DMS79 (cell line): ENCODE measurements around the gene UBE2E3.
"Not testable (repeated sequence)": the region's sequence is repeated elsewhere in the genome, so short reads cannot be mapped to it uniquely, and the experiment has no call there.

Experiments used
- DNase-seq: peaks from one replicate; lab custom pipeline; 2025; lab: John Stamatoyannopoulos, UW

The UBE2E3 gene

DNA sequence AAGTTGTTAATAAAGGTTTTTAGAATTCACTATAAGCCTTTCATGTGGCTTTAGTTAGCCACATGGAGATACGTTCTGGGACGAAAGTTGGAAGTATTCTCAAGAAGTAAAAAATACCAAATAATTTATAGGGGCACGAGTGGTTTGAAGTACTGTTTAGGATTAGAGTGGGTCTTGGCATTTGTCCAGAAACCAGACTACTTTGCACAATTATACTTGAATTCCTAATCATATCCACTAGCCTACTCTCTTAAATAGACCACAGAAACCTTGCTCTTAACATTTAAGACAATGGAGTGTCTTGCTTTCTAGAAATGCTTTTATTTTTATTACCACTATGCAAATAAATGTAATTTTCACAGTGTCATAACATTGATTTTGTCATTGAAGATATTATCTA, 44.6 kb downstream of the UBE2E3 start:
- peak; percentile 81 for DNase-seq

DNA sequence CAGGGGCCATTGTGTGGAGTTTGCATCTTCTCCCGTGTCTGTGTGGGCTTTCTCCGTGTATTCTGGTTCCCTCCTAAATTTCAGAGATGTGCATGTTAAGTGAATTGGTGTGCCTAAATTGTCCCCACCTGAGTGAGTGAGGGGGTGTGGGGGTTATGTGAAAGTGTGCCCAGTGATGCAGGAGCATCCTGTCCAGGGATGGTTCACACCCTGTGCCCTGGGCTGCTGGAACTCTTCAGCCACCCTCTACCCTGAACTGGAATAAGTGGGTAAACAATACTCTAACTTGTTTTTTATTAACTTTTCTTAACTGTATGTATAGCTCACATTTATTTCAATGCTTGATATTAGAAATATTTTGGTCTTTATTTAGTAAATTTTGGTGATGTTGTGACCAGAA, 56.0 kb downstream of the UBE2E3 start:
- no peak for DNase-seq

DNA sequence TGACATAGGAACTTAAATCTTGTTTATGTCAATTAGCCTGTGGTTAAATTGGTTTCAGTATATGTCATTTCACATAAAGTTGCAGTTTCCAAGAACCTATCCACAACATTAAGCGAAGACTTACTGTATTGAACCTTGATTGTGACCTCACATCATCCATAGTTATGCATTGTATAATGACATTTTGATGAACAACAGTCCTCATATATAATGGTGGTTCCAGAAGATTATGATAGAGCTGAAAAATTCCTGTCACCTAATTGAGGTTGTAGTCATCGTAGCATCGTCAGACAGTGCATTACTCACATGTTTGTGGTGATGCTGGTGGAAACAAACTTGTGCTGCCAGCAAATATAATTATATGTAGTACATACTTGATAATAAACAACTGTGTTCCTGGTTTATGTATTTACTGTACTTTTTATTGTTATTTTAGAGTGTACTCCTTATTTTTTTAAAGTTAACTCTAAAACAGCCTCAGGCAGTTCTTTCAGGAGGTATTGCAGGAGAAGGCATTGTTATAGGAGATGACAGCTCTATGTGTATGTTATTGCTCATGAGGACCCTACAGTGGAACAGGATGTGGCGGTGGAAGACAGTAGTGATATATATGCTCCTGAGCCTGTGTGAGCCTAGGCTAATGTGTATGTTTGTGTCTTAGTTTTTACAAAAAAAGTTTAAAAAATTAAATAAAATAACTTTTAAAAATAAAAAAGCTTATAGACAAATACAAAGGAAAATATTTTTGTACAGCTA, 56.6 kb downstream of the UBE2E3 start:
- DNase-seq = no peak

DNA sequence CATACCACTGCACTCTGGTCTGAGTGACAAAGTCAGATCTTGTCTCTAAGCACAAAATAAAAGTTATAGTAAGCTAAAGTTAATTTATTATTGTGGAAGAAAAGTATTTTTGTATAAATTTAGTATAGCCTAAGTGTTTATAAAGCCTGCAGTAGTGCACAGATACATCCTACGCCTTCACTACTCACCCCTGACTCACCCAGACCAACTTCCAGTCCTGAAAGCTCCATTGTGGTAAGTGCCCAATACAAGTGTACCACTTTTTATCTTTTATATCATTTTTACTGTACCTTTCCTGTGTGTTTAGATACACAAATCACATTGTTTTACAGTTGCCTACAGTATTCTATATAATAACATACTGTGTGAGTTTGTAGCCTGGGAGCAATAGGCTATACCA, 57.5 kb downstream of the UBE2E3 start:
- no peak for DNase-seq

DNA sequence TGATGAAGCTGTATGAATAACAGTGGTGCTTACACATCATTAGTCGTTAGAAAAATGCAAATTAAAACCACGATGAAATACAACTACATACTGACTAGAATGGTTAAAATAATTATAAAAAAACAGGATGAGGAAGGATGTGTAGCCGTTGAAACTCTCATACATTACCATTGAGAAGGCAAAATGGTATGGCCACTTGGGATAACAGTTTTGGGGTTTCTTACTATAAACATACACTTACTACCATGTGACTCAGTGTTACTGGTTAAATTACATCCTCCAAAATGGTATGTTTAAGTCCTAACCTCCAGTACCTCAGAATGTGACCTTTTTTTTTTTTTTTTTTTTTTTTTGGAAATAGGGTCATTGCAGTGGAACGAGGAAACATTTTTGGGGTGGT, 58.4 kb downstream of the UBE2E3 start:
- DNase-seq = no peak

DNA sequence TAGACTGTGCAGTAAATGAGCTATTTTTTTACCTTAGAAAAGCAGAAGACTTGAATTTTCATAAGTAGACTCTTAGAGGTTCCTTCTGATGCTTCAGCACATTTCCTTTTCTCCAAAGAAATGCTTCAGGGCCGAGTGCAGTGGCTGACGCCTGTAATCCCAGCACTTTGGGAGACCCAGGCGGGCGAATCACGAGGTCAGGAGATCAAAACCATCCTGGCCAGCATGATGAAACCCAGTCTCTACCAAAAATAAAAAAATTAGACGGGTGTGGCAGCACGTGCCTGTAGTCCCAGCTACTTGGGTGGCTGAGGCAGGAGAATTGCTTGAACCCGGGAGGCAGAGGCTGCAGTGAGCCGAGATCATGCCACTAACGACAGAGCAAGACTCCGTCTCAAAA, 60.4 kb downstream of the UBE2E3 start:
- not testable (repeated sequence) for DNase-seq

DNA sequence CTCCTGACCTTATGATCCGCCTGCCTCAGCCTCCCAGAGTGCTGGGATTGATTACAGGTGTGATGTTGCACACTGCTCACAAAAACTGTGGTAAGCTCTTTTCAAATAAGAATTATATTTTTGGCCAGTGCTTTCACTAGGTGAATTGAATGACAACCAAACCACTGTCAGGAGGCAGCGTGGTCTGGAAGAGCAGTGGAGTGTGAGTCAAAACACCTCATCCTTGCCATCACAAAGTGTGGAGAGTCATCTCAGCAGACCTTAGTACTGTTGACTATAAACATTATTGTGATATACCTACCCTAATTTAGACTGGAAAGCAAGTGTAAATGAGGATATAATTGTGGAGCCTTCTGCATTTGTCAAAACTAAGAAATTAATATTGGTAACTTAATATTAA, 61.3 kb downstream of the UBE2E3 start:
- DNase-seq = no peak

DNA sequence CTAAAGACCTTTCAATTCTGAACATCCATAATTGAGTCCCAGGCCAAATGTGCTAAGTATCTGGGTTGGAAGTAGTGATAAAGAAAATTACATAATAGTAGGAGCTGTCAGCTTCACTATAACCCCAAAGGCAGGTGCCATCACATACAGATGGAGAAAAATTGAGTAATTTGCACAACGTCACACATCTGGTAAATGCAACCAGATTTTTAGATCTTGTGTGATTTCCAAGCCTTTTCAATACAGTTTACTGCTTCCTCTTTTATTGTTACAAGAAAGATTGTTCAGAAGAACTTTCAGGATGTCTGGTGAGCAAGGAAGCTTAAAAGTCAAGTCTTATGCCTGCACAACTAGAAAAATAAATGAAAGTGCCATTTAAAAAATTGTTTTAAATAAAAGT, 62.3 kb downstream of the UBE2E3 start:
- no peak for DNase-seq

DNA sequence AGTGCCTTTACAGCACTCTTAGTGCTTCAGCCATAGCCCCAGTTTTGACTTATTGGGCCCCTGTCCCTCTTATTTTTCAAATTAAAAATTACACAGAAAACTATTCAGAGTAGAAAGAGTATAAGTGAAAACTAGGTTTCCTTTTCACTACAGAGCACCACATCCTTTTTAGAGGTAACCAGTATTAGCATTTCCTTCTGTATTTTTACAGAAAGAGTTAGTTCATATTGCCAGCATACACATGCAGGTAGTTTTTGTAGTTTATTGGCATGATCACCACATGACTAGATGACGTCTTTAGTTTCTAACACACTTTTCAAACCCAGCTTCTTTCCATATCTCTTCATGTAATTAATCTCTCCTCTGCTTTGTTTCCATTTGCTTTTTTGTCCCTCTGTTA, 66.4 kb downstream of the UBE2E3 start:
- no peak for DNase-seq

DNA sequence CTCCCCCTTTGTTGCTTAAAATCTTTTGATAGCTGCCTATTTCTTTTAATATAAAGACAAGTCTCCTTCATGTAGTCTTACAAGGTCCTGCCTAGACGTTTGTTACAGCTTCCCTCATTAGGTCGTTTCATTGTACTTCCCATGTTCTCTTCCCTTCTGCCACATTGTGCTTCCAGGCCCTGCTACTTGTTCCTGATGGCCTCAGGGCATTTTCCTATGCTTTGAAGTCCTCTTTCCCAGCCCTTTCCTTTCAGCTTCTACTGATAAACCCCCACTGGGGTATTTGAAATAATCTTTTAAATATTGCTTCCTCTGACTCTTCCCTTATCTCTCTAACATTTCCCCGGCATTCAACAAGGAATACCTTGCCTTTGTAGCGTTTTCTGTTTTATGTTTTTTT, 67.4 kb downstream of the UBE2E3 start:
- no peak for DNase-seq

DNA sequence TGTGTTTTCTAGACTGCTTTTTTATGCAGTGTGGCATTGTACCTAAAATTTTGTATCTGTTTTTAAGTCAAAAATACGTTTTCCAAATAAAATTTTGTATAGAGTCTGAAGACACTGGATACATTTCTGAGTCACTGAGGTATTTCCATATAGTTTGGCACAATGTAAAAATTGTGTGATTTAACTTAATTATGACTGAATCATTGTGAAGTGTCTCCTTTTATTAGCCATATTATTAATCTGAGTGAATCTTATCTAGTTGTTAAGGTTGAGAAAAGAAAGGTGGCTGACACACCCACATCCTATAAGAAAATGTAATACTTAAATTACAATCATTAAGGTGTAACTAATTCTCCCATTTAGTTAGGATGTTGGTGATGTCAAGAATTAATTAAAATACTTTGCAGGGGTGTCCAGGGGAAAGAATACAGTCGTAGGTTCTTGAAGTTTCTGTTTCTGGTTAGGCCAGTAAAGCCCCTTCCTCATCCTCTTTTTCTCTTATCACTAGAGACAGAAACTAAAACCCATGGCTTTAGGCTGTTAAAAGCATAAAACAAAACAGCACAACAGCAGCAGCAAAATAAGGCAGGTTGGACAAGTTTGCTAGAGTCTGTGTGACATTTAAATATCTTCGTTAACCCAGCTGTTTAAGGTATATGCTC, 71.6 kb downstream of the UBE2E3 start:
- no peak for DNase-seq

DNA sequence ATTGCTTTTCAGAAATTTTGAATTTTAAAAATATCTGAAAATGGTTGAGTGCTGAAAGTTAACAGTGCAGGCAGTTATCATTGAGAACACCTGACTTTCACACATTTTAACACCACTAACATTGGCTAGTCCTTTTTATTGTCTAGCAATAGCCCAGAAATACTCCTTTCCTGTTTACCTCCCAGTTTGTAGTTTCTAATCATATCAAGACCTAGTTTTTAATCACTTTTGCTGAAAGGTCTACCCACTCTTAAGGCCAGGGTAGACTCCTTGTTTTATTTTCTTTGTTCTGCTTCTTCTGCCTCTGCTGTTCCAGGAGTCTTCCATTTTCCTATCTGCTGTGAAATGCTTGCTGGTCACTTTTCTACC, 72.1 kb downstream of the UBE2E3 start:
- DNase-seq = no peak

DNA sequence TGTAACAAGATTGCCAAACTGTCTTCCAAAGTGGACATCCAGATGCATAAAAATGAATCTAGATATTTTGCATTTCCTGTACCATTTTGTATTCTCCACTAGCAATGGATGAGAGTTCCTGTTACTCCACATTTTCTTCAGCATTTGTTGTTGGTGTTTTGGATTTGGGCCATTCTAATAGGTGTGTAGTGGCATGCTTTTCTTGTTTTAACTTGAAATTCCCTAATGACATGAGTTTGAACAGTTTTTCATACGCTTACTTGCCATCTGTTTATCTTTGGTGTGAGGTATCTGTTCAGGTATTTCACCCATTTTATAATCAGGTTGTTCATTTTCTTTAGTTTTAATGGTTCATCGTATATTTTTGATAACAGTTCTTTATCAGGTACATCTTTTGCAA, 73.9 kb downstream of the UBE2E3 start:
- DNase-seq = no peak

DNA sequence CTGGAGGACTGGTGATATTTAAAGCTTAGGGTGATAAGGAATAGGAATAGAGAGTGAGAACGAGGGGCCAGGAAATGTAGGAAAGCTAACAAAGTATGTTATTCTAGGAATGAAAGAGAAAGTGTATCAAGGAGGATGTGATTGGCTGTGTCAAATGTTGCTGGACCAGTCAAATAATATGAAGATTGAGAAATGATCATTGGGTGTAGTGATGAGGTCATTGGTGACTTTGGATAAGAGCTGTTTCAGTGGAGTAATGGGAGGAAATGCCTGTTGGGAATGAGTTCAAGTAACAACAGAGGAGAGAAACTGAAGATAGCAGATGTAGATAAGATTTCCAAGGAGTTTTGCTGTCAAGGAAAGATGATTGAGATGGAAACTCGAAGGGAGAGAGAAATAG, 74.4 kb downstream of the UBE2E3 start:
- no peak for DNase-seq

DNA sequence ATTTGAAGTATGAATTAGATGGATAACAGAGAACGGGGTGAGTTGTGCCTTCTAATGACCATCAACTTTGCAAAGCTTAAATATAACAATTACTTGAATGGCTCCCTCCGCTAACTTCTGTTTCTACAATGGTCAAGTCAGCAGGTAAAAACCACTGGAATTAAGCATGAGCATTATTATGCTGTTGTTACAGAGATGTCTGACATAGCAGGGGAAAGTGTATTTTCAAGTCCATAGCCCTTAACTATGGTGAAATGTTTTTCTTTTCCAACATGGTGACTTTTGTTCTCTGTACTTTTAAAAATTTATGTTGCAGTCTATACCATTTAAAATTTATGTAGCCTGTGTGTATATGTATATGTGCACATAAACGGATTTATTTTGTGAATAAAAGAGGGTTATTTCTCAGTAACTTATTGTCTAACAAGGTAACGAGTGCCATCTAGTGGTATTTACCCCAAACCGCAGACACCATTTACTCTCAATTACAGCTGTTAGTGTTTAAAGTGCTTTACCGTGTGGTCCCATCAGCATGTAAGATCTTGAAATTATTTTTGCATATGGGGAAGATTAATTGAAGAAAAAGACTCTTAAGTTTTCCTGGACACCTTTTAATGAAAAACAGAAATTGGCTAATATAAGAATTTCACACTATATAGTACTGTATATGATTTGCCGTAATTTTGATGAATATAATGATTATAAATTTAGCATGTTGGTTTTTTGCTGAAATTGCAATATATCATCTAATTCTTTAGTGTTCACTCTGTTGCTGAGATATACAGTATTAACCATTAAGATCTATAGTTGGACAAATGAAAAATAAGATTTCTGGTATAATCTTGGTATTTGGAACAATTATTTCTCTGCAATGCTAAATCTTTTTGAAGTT, 78.2 kb downstream of the UBE2E3 start:
- DNase-seq = no peak

DNA sequence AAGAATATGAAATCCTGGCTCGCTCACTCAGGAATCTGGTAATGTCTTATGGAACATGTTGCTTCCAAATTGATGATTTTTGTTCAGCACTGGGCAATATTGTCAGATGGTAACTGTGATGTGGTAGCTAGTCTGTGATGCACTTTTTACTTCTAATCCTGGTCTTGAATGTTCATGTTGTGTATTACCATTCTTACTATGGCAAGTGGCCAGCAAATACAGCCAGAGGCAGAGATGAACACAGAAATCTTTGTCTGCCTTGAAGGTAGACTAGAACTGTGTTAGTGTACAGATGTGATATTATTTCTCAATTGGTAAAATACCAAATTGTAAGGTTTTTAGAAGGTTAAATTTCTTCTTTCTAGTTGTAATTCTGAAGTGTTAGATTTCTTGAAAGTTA, 83.3 kb downstream of the UBE2E3 start:
- no peak for DNase-seq

DNA sequence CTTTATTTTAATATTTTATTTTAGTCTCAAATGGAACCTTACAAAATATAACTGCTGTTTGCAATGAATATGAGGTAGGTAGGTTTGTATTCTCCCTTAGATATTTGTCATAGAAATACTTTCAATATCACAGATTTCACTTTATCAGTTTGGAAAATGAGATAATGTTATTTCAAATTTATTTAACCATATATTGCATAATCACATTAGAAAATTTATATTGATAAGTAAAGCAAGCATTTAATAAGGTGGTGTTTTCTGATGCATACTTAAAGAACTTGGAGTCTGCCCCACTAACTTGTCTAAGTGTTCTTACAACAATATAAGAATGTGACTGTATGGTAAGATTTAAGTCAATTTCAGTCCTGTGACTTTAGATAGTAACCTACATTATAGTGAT, 85.1 kb downstream of the UBE2E3 start:
- no peak for DNase-seq

DNA sequence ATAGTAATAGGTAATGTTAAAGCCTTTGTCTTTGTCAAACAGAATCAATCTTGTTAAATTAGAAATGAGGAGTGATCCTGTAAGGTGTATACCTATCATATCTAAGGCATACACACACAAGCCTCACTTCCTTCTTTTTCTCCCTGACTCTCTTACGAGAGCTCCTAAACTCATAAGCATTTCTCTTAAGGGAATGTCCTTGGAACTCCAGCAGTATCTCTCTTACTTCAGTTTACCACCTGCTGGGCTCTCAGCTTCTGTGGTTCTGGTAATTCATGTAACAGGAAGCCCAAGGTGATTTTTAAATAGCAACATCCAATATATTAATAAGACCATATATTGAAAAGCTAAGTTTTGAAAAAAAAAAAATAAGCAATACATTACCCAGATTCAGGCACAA, 85.9 kb downstream of the UBE2E3 start:
- DNase-seq = no peak

DNA sequence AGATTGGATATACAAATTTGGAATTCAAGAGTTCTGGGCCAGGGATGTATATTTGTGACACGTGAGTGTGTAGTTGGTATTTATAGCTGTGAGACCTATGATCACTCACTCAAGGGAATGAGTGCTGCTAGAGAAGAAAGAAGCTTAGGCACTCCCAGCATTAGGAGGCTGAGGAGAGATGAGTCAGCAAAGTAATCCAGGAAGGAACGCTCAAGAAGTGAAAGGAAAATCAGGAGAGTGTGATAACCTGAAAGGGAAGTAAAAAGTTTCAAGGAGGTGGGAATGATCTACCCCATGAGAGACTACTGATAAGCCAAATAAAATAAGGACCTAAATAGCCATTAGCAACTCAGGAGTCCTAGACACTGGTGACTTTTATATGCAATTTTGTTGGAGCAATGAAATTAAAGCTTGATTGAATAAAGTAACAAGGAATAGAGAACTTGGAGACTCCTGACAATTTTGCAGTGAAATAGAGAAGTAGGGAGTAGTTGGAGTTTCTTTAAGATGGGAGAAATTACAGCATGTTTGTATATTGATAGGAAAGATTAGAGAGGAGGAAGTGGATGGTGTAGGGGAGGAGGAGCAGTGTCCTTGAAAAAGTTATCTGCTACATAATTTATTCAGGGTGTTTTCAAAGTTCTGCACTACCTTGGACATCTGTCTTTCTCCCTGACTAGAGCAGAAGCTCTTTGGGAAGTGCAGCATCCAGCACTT, 89.9 kb downstream of the UBE2E3 start:
- DNase-seq = no peak

DNA sequence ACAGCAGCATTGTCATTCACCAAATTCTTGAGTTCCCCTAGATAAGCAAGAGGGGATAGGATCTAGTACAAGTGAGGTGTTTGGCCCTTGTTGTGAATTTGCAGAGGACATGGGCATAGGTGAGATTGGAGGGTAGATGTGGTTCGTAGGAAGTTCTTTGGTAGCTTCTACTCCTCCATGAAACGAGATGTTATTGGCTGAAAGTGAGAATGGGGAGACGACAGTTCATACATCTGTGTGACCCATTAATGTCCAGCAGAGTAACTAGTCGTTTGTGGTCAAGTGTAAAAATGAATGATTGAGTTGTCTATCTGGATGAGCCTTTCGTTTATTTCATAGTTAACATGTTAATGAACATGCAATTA, 90.4 kb downstream of the UBE2E3 start:
- DNase-seq = no peak

DNA sequence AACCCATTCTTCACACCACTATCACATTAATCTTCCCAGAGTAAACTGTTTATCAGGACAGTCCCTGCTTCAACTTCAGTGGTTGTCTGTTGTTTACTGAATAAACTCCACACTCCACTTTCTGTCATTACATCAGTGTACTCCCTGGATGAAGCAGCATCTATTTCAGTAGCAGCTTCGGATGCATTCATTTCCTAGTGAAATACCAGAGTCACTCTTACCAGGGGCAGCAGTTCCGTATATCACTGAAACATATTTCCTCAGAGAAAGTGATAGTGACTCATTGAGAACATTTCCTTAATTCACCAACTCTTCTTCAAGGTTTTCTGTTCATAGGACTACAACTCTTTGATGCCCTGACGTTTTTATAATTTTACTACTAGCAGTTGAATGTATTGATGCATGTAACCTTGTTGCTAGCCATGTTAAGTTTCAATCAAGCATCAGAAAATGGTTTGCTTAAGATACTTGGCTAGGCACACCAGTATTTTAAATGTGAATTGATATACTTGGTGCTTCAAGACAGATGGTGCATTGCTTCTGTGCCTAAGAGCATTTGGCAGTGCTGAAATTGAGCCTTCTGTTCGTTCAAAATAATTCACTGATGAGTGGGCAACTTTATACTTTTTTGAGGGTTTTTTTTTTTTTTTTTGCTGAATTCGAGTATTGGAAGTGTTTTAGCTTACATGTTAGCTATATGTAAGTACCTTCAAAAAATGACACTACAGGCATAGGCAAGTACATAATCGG, 92.3 kb downstream of the UBE2E3 start:
- DNase-seq = no peak

DNA sequence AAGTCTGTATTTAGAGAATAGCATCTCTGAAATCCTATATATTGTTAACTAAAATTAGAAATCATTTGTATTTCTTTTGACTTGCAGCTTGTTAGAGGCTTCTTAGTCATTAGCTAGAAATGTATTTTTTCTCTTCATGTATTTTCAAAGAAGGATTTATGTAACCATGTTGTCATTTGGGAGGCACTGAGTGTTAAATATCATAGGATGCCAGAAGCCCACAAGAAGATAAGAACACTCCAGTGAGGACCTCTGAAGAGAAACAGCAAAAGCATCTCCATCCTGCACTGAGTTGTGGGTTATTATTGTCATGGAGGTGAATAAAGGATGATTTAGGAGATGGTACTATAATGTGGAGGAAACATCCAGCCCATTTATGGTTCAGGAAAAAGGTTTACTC, 93.5 kb downstream of the UBE2E3 start:
- DNase-seq = no peak
